ENCODE data around the gene PNLIPRP1.

- no peak for TF ChIP-seq CTCF (IDR thresholded peaks at IDR 0.05)
- TF ChIP-seq EP300 (IDR thresholded peaks at IDR 0.05) = no peak
These were observed 23.8 kb upstream of the PNLIPRP1 start for GRCh38 chr10:116566932-116567331.

All from tibial nerve (tissue), 4 donors.